Glomerular visceral epithelial cell (primary cell): ENCODE measurements around the gene BHLHE41.

ENCODE experiments used
- DNase-seq: peaks from one replicate; pipeline ENCODE4 v3.0.0-alpha.2; 2016; ENCODE audit errors: extremely low spot score

The BHLHE41 gene

DNA sequence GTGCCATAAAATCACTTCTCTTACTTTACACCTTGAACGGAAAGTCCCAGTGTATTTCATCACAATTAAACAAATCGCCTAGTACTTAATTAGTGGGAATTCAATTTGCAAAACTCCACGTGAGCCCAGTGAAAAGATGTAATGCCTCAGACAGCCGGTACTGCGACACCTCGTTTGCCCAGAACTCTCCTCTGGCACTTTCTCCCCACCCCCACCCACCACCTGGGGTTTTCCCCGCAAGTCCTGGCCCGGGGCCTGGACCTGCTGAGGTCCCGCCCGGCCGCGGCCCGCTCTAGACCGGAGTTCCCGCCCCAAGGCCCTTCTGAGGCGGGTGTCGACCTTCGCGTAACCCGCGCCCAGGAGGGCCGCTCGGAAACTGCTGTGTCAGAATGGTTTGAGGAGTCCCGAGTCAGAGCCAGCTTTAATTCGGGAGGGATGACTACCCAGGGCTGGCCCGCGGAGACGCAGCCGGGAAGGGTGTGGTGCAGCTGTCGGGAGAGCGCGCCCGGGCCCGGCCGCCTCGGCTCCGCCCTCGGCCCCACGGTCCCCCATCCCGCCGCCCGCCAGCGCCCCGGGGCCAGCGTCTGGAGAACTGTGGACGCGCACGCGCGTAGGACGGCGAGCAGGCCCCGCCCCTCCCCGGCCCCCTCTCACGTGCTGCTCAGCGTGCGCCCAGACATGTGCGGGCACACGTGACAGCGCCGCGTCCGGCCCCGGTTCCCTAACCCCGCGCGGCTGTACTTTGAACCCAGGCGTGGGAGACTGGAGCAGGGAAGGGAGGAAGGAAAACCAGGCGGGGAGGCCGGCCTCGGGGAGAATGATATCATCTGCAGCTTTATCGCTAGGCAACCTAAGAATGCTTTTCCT is 10.8 kb downstream of the BHLHE41 start:
- DNase-seq, result peak; percentile 91

DNA sequence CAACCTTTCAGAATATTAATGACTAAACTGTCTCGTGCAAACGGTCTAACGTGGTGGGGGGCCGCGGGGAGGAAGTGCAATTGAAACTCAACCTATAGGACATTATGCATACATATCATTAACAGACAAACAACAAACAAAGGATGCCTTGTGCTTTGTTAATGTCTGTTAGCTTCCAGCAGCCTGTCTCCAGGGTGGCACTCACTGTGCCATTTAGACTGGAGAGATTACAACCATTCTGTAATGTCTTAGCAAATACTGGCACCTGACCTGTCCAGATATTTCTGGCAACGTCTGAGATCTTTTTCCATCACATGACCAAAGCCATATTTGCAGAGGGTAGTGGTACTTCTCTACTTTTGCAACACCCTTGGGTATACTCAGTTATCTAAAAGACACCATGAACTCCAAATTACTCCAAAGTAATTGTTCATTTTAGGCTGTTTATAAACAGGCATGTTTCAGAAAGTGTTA is 11.6 kb downstream of the BHLHE41 start:
- no peak for DNase-seq

DNA sequence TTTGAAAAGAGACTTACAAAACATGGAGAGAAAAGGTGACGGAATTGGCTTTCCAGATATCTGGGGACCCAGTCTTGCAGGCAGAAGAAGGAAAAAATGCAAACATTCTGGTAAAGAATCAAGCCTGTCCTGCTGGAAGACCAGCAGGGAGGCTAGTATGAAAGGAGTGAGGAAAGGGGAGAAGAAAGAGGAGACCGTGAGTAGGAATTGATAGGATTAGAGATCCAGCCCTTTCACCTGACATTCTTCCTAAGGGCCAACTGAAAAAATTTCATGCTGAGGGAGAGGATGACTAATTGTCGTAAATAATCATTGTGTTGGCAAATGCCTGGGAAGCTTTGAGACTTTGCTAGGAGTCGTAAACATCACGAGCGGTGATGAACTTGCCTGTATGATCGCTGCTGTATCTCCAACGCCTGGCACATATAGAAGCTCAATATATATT is 12.1 kb downstream of the BHLHE41 start:
- DNase-seq, result no peak

DNA sequence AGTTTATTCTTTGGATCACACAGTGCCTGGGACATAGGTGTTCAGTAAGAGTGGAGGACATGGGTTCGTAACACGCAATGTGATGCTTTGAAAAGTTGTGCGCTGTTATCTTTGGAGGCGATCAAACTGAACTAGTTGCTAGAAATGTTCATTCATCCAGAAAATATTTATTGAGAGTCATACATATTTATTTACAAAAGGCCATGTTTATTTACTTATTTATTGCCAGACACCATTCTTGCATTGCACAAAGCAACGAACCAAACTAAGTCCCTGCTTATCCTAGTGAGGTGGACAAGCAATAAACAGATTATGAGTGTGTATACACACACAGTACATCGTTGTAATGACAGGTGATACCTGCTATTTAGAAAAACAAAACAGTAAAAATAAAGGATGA is 12.6 kb downstream of the BHLHE41 start:
- DNase-seq, result no peak

DNA sequence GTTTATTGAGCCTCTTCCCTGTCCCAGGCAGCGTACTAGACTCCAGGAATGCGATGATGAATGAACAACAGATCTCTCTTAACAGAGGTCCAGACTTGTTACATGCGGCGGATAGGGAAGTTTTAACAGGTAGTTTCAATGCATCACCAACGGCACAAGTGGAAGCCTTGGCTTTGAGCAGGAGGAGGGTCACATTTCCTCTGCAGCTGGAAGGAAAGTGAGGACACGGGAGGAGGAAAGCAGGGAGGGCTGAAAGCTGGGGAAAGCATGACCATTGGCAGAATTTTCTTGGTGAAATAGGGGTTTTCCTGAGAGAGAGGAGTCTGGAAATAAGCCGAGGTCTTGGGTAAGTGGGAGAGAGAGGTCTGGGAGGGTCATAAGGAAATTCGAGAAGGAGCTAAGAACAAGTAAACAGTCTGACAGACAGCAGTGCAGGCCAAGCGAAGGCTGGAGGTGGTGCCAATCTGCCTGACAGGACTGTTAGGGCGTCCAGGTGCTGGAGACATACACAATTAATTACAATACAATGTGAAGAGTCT is 15.4 kb downstream of the BHLHE41 start:
- DNase-seq, result no peak

DNA sequence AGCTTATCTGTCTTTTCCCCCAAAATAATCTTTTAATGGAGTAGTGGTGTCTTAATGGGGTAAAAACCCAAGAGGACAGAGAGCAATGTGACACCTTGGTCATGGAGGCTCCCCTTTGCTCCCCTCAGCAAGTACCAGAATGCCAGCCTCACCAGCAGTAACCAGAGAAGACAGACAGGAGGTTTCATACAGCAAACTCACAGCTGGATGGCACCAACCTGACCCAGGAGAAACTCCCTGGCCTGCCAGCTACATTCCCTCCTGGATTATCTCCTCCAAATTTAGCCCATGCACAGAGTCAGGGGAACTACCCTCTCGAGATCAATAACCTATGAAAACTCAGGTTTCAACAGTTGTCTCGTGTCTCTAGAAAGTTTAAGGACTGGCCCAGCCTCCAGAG is 15.9 kb downstream of the BHLHE41 start:
- DNase-seq, result no peak

DNA sequence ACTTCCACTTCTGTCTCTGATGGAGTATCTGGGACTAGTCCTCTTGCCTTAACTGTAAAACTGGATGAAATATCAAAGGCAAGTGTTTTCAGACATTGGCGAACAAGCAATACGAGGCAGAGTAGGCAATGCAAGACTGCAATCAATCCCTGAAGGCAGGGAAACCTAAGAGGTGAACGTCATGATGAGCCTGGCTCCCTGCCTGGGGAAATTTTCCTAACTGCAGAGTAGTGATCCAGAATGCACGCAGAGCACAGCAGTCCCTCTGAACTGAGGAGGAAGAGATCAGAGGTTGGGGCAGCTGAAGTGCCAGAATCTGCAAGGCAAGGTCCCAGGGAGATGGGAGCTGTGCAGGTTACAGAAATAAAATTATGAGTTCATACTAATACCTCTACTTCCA is 18.5 kb downstream of the BHLHE41 start:
- DNase-seq, result no peak

DNA sequence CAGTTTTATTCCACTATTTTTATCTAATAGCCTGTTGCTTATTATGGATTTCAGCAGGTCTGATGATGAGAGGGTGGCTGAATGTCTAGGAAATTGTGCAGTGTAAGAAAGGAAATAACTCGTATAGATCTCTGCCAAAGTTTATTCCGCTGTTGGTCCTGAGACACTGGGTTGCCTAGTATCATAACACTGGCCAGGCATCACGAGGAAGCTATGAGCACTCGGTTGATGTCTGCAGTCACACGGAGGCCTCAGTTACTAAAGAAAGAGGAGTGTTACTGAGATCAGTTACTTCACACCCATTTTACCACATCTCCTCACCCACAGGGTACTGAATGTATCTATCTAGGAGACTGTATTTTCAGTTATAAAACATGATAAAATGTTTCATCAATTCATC is 21.9 kb downstream of the BHLHE41 start:
- no peak for DNase-seq

DNA sequence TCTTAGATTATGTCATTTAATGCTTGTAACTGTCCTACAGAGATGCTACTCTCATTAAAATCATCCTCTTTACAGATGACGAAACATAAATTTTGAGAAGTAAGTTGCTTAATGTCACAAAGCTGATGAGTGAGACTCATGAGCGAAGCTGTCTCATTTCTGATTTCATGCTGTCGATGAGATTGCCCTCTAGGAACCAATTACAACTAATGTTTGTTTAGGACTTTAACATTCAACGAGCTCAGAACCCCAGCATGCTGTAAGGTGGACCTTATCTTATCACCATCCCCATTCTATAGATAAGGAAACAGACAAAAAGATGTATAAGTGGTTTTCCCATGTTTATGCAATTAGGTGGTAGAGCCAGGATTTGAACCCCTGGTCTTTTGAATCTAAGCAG is 23.1 kb downstream of the BHLHE41 start:
- DNase-seq, result no peak

DNA sequence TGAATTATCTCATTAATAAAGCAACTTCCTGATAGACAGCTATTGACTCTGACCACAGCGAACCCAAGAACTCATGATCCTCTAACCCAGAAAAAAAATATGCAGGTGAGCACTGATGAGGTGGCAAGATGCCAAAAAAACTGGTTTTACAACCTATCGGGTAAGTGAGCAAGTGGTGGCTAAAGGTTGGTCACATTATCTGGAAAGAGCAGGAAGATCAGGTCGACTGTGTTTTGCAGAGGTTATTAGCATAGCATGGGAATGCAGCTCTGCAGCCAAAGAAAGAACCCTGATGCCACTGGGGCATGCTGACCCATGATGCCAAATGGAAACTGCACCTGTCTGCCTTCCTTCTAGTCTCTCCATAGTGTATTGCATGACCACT is 23.5 kb downstream of the BHLHE41 start:
- DNase-seq, result no peak

DNA sequence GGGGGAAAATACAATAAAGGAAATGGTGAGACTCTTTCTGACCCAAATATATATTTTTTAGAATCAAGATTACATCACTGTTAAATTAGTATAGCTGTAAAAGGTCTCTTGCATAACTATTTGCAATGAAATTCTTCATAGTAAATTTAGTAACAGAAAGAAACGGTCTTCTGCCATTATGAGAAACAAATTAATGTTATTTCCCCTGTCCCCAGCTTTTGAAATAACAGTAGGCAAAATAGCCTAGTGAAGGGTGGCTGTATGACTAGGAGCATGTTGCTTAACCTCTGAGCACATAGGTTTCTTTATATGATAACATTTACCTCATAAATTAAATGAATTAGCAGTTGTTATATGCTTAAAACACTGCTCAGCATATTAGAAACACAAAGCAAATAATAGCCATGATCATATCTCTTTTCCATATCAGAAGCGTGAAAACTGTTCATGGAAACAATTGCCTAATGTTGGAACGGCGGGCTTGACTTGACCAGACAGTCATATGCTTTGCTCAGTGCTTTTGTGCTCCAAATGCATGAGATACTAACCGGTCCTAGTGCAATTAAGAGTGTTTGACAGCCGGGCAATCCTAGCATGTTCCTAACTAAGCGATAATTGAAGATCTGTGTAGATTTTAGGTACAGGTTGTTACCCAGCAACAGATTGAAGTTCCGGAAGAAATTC is 24.0 kb downstream of the BHLHE41 start:
- DNase-seq, result no peak

DNA sequence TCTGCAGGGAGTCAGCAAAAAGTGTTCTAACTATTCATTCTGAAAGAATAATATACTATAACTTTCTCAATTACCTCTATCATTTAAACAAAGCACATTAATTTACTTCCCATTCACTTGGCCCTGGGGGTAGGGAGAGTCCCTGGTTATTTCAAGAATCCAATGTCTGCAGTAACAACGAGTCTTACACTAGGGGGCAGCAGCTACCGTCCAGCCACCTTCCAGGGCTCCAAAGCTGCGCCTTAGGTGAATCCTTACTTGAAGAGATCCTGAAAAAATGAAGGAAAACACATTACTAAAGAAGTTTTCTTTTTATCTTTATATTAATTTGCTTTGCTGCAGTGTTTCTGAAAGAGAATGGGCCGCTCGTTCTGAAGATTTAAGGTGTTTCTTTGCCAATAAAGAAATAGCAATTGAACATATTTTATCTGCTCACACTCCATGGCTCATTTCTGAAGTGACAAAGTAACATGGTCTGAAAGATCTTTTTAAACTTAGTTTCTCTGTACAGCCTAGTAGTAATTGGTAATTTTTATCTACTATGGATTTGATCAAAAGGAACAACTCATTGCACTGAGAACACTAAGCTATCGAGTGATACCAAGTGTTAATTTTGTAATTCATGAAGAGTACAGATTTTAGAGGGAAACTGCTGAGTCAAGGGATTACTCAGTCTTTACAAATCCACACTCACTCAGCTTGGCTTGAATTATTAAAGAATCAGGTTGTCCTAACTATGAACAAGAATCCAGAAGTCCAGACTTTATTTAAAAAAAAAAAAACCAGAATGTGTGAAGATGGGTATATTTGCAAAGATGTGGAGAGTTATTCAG is 27.6 kb downstream of the BHLHE41 start:
- DNase-seq, result peak; percentile 75

DNA sequence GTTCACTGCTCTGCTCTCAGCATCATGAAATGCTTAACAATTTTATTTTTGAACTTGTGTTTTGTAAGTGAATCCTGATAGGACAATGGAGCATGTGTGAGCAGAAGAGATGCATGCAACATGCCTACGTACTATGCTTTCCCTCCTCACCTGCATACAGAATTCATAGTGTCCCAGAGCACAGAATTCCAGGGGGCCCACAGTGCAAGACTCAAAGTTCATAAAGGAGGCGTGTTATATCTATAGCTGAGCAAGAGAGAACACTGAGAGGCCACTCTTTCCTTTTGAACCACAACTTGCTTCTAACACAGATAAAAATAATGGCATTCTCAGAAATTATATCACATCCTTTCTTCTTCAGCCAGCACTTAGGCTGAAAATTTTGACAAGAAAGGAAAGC is 28.8 kb downstream of the BHLHE41 start:
- DNase-seq, result no peak

DNA sequence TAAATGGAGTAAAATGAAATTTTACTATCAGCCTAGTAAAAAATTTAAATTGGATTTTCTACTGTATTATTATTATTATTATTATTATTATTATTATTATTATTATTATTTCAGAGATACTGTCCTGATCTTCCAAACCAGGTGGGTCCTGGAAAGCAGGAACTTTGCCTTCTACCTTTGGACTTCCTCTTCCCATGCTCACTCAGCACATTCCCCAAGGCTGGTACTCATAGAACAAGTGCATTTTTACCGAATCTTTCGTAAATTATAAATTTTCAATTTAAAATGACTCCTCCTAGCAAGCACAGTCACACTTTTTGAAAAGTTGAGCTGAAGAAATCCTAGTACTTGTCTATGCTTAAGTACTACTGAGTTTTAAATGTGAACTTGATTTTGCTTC is 29.7 kb downstream of the BHLHE41 start:
- DNase-seq, result no peak

DNA sequence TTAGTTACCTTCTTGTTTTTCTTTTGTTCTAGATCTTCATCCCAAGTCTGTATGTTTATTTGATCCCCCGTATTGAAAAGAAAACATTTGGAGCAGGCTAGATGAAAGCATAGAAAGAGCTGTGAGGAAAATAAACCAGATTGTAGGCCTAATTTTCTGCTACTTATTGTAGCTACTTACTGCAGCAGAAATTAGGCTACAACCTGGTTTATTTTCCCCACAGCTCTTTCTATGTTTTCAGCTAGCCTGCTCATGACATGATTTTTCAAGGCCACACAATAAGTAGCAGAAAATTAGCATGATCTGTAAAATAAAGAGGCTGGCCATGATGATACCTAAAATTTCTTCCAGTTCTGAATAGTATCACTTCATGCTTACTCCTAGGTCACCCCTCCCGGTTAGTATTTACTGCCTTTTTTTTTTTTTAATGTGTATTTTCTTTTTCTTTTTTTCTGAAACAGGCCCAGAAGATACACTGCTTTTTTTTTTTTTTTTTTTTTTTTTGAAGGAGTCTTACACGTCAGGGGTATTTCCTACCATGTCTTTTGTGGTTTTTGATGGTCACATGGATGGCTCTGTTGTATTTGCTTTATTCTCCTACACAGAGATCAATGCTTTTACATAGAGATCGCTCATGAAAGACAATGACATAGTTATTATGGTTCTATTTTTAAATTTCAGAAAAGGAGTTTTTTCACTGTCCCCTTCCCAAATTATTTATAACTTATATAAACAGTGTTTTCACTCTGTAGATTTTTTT is 32.3 kb downstream of the BHLHE41 start:
- DNase-seq, result no peak

DNA sequence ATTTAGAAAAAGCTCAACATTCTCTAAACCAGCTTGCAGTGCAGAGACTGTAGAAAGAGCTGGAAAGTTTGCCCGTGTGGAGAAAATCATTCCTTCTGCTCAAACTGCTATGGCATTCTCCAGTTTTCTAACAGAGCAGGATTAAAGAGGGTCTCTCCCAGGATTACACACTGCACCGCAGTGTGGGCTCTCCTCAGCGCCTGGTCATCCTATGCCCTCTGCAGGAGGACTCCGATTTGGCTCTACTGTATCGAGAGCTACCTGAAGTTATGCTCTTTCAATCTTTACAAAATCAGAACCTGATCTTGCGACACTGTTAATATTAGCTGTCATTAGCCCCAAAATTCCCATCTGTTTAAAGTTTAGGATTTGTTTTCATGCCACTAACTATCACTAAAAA is 33.0 kb downstream of the BHLHE41 start:
- no peak for DNase-seq

DNA sequence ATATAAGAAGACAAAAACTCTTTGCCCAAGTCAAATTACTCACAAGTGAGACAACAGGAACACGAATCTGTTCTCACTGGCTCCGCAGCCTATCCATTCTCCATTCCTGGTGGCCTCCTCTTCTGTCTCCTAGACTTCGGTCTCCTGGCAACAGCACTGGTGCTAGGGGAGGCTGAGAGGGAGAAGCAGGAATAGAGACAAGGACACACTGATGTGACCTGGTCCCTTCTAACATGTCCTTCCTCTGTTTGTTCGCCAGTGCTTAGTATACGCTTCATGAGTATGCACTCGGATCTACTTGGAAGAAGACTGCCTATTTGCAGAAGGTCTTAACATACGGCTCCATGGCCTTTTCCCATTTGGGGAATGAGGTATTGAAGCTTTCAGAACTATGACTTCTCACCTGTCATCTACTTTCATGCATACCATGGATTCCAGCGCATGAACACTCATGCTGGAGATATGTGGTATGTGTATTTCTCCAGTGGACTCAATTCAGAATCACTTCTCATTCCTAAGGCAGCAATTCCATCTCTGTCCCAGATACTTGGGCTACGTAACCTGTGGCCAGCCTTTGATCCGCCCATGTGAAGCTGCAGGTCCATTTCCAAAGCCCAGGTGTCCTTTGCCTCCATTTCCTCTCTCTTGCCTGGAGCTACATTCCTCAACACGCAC is 33.9 kb downstream of the BHLHE41 start:
- DNase-seq, result peak; percentile 73

DNA sequence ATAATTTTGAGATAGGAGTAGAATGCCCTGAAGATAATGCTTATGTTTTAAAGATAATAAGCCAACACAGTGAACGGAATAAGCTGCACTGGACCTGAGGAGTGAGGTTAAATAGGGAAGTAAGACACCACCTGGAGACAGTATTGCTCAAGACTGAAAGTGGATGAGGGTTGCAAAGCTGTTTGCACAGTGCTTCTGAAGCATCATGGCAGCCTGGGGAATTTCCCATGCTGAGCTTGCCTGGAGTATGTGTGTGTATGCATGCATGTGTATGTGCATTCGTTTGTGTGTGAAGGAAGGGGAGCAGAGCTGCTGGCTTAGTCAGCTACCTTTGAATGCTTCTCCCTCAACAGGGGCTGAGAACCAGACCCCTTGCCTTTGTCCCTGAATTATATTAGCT is 35.8 kb downstream of the BHLHE41 start:
- DNase-seq, result peak; percentile 22

DNA sequence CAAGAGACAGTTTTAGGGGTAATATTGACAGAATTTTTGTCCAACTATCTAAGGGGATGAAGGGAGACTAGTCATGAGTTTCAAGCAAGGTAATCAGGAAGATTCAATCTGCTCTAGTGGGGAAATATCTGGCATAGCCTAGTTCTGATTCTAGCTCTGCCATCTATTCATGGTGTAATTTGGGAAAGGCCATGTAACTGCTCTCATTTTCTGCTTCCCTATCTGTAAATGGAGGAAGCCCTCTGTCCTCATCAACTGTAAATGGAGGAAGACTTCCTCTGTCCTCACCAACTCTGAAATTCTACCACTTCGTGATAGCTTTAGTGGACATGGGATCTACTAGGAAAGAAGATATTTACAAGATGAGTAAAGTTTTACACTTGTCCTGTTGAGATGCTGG is 37.9 kb downstream of the BHLHE41 start:
- no peak for DNase-seq

DNA sequence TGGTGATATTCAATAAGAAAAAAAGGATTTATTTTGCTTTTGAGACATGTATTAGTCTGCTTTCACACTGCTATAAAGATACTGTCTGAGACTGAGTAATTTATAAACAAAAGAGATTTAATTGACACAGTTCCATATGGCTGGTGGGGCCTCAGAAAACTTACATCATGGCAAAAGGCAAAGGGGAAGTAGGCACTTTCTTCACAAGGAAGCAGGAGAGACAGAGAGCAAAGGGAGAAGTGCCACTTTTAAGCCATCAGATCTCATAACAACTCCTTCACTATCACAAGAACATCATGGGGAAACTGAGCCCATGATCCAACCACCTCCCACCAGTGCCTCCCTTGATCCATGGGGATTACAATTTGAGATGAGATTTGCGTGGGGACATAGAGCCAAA is 43.9 kb downstream of the BHLHE41 start:
- no peak for DNase-seq
